HG02973 (cell line): Measurements from ENCODE around the gene NCOR2.
"Not testable (repeated sequence)": the region's sequence is repeated elsewhere in the genome, so short reads cannot be mapped to it uniquely, and the experiment has no call there.

Experiments
- ATAC-seq: cut with Tn5 transposase; IDR thresholded peaks from one replicate; pipeline ENCODE4 v1.9.1; 2021; ENCODE audit warnings: moderate library complexity; ENCODE audit not compliant: unreplicated experiment

Gene NCOR2

DNA sequence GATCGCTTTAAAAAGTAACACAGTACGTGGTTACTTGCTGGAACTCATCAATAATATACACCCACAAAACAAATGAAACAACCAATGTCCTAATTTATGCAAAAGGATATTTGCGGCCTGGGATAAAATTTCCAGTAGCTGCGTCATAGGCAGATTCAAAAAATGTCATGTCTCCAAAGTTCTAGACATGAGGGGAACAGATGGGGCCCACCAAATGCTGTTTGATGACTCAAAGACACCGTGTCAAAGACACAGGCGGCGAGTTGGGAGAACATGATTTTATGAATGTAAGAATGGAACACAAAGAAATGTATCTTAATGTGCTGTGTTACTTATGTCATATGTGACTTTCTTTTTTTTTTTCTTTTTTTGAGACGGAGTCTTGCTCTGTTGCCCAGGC is 34.3 kb upstream of the NCOR2 start:
- no peak for ATAC-seq

DNA sequence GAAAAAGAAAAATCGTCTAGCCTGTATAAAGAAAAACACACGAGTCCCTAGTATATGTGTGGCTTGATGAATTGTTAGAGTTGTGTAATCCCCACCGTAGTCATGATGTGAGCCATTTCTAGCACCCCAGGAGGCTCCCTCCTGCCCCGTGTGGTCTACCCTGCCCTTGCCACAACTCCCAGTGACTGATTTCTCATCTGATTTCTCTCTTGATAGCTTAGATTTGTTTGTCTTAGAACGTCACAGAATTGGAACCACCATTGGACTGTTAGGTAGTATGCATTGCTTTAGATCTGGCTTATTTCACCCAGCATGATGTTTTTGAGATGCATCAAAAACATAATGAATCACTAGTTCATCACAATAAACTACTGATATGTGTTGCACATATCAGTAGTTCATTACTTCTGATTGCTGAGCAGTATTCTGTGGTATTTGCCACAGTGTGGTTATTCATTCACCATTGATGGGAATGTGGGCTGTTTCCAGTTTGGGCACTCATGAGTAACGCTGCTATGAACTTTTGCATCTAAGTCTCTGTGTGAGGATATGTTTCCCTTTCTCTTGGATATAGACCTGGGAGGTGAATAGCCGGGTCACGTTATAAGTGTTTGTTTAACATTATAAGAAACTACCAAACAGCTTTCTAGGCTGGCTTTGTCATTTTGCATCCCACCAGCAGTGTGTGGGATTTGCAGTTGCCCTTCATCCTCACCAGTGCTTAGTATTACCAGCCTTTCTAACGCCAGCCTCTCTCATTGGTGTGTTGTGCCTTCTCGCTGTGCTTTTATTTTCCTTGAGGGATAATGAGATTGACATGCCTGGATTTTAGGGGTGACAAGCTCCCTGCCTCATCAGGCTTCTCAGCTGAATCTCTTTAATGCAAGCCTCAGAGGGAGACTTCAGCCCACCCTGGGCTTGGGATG is 31.9 kb upstream of the NCOR2 start:
- no peak for ATAC-seq

- ATAC-seq: no peak
Measured at GRCh38 chr12:124597041-124597440, 29.6 kb upstream of the NCOR2 start.

DNA sequence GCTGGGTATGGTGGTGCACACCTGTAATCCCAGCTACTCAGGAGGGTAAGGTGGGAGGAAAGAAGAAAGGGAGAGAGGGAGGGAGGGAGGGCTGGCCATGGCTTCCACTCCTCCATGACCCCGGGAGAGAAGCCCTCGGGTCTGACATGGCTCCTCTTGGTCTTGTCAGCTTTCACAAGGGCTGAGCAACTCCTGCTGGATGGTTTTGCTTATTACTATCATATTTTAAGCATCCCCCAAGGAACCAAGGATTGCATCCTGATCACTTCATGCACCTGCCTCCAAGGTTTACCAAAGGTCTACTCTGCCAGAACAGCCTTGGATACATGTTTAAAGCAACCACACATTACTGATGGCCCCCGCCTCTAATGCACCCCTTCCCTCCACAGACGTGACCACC is 28.0 kb upstream of the NCOR2 start:
- ATAC-seq: no peak

GRCh38 chr12:124594851-124595250 is 27.4 kb upstream of the NCOR2 start:
- no peak for ATAC-seq

GRCh38 chr12:124593851-124594401 is 26.5 kb upstream of the NCOR2 start:
- no peak for ATAC-seq

GRCh38 chr12:124593176-124593575 is 25.8 kb upstream of the NCOR2 start:
- ATAC-seq: no peak

GRCh38 chr12:124592481-124593160 is 25.2 kb upstream of the NCOR2 start:
- no peak for ATAC-seq

DNA sequence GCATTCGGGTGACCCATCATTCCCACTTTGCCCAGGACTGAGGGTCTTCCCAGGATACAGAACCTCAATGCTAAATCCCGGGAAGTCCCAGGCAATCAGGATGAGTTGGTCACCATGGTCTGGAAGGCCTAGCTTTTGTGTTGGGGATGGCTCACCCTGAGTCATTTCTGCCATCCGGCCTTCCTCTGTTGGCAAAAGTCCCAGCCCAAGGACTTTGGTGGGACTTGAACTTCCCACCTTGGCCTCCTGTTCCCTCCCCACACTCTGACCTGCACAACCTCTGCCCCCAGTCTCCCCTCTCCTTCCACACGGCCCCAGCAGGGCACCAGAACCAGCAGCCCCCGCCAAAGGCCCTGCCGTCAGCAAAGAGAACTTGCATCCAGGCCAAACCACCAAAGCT is 24.6 kb upstream of the NCOR2 start:
- ATAC-seq: no peak

GRCh38 chr12:124590447-124590846 is 23.0 kb upstream of the NCOR2 start:
- no peak for ATAC-seq

GRCh38 chr12:124588751-124589267 is 21.4 kb upstream of the NCOR2 start:
- ATAC-seq: no peak

GRCh38 chr12:124588018-124588634 is 20.7 kb upstream of the NCOR2 start:
- ATAC-seq: no peak

- no peak for ATAC-seq
Measured at GRCh38 chr12:124586756-124587155, 19.3 kb upstream of the NCOR2 start.

- ATAC-seq: not testable (repeated sequence)
Measured at GRCh38 chr12:124584494-124584893, 17.1 kb upstream of the NCOR2 start.

DNA sequence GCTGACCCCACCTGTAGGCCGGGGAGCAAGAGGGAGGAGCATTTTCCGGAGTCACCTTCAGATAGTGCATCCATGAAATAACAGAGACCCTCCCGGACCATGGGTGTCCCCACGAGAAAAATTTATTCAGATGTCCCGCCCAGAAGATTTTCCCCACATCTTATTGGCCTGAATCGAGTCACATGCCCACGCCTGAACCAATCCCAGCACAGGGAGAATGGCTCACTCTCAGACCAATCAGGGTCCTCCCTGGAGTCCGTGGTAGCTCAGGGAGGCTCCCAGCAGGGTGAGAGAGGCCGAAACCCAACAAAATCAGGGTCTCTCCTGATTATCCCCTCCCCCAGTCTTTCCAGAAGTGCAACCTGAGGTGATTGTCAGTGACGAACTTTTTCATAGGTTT is 16.4 kb upstream of the NCOR2 start:
- ATAC-seq: no peak

GRCh38 chr12:124582108-124582424 is 14.7 kb upstream of the NCOR2 start:
- ATAC-seq: no peak

GRCh38 chr12:124581307-124582107 is 14.1 kb upstream of the NCOR2 start:
- ATAC-seq: no peak

- no peak for ATAC-seq
Measured at GRCh38 chr12:124579921-124580517, 12.6 kb upstream of the NCOR2 start.

DNA sequence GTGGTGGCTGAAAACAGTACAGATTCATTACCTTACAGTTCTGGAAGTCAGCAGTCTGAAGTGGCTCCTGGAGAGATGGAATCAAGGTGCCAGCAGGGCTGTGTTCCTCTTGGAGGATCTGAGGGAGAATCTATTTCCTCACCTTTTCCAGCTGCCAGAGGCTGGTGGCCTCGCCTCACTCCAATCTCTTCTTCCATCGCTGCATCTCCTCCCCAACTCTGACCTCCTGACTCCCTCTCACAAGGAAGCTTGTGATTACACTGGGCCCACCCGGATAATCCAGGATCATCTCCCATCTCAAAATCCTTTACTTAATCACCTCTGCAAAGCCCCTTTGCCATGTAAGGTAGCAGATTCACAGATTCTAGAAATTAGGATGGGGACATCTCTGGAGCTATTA is 11.4 kb upstream of the NCOR2 start:
- no peak for ATAC-seq

DNA sequence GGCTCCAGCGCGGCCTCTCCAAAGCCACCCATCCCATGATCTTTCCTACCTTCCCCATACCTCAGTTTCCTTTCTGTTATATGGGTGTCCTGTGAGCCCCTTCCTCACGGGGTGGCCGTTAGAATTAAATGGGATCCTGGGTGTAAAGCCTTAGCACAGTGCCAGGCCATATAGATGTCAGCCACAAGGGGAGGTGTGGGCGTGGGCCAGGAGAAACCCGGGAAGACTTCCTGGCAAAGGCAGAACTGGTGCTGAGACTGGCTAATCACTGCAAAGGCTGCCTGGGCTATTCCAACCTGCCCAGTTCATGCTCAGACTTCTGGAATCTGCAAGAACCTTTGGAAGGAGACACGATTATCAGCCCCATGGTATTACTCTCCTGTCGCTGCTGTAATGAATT is 11.0 kb upstream of the NCOR2 start:
- no peak for ATAC-seq
